ENCODE results near the gene FIGLA. TPM values are rescaled to one million over a fixed set of nuclear protein-coding genes. Genes with fewer than 3 reads are reported as not detected.

The FIGLA gene
- total RNA-seq, 1 experiment from 2014 or later = not detected

DNA sequence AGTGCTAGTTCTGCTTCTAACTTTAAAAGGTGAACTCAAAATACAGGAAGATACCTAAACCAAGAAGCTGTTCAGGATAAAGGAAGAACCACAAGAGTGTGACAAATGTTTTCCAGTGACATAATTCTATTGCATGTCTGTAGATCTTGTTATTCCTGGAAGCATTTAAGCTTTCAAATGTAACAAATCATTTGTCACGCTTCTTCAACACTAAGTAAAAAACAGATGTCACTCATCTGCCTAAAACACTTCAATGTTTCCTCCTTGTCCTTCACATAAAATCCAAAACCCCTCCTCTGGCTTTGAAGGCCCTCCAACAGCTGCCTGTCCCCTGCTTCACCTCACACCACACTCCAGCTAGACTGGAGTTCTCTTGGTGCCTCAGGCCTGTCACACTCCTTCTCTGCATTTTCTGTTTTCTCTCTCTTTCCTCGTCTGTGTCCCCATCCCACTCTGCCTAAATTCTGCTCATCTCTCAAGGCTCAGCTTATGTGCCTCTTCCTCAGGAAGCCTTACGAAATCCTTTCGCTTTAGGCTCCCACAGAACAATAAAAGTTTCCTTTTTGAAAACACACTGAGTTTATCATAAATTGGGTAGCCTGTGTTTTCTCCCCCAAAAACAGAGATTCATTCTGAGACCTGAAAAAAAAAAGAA lies 36.4 kb upstream of the FIGLA start:
- DNase-seq (ENCODE audit: low read depth in 1 of 2, low spot score in 2 of 2) = no peak
- Histone ChIP-seq H3K4me3 (no peak overlapping the region), H3K27me3 (replicated peaks) (no peaks in the 10 kb centered on the region), H3K36me3 (no peaks in the 10 kb centered on the region), H3K9me3 (replicated peaks) (no peaks in the 10 kb centered on the region), H3K4me1 (replicated peaks) (no peaks in the 10 kb centered on the region), H3K27ac (no peak overlapping the region)

DNA sequence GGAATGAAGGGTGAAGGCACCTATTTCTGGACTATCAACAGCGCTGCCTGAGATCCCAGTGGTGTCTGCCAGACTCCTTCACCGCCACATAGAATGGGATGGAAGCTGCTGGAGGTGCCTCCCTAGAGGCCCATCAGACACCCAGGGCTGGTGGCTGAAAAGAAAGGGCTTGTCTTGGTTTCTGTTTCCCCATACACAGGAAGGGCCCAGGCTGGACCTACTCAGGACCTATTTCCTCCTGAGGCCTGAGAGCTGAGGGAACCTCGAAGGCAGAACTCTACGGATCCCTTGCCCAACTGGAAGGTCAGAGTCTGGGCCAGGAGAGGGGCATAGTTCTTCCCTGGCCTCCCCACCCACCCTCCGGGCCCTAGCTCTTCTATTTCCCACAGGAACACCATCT lies 32.8 kb upstream of the FIGLA start:
- no peak overlapping the region for H3K27ac ChIP-seq
- peaks cover under 1% of the 10 kb centered on the region for H3K27me3 ChIP-seq (replicated peaks)
- DNase-seq (ENCODE audit: low read depth in 1 of 2, low spot score in 2 of 2) = no peak

DNA sequence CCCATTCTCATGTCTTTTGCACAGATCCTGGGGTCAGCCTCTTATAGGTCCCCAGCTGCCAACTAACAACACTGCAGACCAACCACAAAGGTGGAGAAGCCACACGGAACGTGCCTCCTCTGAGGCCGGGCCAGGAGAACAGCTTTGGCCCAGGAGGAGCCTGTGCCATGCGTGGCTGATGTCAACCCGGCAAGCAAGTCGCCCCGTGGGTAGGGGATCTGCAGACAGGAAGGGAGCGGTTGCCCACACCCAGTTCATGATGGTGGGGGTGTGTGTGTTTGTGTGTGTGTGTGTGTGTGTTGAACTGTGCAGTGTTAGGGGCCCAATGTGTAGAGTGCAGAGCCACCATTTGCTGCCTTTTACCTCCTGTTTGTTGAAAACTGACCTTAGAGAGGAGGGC lies 32.4 kb upstream of the FIGLA start:
- Histone ChIP-seq H3K27ac (no peak overlapping the region), H3K4me3 (no peak overlapping the region), H3K36me3 (no peaks in the 10 kb centered on the region), H3K9me3 (replicated peaks) (no peaks in the 10 kb centered on the region), H3K4me1 (replicated peaks) (no peaks in the 10 kb centered on the region), H3K27me3 (replicated peaks) (peaks cover 5% of the 10 kb centered on the region)
- no peak for DNase-seq (ENCODE audit: low read depth in 1 of 2, low spot score in 2 of 2)

More for the DNA sequence above, 32.8 kb upstream of the FIGLA start:
- H3K36me3 ChIP-seq = no peaks in the 10 kb centered on the region
- no peak overlapping the region for H3K4me3 ChIP-seq
- H3K4me1 ChIP-seq (replicated peaks) = no peaks in the 10 kb centered on the region
- no peaks in the 10 kb centered on the region for H3K9me3 ChIP-seq (replicated peaks)

DNA sequence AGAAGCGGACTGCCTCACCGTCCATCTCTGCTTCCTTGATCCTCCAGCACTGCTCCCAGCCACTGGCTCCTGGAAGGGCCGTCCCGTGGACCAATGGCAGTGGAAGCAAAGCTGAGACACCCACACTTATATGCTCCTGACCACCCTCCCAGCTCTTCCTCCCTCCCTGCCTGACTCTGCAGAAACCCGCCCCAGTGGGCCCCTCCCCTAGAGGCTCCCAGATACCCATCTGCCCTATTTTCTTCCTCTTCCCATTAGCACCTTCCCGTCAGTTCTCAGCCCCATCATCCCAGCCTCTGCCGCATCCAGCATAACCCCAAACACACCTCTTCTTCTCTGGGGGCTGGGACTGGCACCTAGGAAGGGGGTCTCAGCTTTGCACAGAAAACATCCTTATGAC lies 30.1 kb upstream of the FIGLA start, which contains the start of gene CLEC4F:
CLEC4F (minus strand) TSS at position 101 of the 400 bp plus-strand sequence; CDS start at position 25, 76 bp downstream.
- H3K27me3 ChIP-seq (replicated peaks) = peaks cover 17% of the 10 kb centered on the region
- no peak within 1 kb of the TSS for H3K27ac ChIP-seq
- no peak within 1 kb of the TSS for H3K4me3 ChIP-seq
- no peaks in the 10 kb centered on the region for H3K4me1 ChIP-seq (replicated peaks)
- no peaks in the 10 kb centered on the region for H3K9me3 ChIP-seq (replicated peaks)
- no peaks in the 10 kb centered on the region for H3K36me3 ChIP-seq
- DNase-seq (ENCODE audit: low read depth in 1 of 2, low spot score in 2 of 2) = no peak

DNA sequence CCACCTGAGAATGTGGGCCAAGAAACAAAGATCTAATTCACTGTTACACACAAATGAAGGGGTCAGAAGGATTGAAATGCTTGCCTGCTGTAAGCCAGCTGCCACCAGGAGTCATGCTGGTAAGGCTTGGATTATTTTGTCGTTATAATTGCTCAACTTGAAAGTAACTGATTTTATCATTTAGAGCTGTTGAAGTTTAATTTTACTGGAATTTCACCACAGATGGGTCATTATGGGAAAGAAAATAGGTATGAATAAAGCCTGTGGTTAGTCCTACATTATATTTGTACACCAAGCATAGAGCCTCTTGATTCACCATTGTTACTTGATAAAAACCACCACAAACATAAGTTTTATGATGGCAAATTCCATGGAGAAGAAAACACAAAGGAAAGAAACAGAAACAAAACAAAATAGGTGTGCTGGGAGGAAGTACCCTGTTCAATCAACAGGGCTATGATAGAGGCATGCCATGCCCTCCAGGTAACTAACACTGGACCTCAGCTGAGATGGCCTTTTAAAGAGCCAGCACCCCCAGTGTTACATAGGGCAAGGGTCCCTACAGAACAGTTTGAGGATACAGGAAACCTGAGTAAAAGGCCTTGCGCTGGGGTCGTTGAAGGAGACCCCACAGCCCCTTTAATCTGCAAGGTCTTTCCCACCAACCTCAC lies 27.0 kb upstream of the FIGLA start:
- DNase-seq (ENCODE audit: low read depth in 1 of 2, low spot score in 2 of 2) = no peak
- H3K27ac ChIP-seq = no peak overlapping the region
- H3K4me1 ChIP-seq (replicated peaks) = no peaks in the 10 kb centered on the region
- H3K27me3 ChIP-seq (replicated peaks) = peaks cover 20% of the 10 kb centered on the region
- no peaks in the 10 kb centered on the region for H3K9me3 ChIP-seq (replicated peaks)
- H3K4me3 ChIP-seq = no peak overlapping the region
- H3K36me3 ChIP-seq = no peaks in the 10 kb centered on the region

DNA sequence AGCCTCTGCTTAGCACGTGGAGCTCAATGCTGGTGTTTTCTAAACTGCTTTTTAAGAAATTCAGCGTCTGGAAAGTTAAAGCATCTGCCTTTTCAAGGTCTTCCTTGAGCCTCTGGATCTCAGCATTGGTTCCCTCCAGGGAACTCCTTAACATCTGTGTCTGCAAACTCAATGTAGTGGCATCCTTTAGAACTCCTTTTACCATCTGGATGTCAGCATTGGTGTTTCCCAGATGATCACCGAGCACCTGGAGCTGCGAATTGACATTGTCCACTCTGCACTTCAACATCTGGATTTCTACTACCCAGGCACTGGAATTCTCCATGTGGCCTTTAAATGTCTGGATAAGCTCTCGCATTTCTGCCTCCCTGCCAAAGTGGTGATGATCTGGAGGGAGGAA lies 26.3 kb upstream of the FIGLA start:
- no peak overlapping the region for H3K4me3 ChIP-seq
- peaks cover 20% of the 10 kb centered on the region for H3K27me3 ChIP-seq (replicated peaks)
- H3K4me1 ChIP-seq (replicated peaks) = no peaks in the 10 kb centered on the region

DNA sequence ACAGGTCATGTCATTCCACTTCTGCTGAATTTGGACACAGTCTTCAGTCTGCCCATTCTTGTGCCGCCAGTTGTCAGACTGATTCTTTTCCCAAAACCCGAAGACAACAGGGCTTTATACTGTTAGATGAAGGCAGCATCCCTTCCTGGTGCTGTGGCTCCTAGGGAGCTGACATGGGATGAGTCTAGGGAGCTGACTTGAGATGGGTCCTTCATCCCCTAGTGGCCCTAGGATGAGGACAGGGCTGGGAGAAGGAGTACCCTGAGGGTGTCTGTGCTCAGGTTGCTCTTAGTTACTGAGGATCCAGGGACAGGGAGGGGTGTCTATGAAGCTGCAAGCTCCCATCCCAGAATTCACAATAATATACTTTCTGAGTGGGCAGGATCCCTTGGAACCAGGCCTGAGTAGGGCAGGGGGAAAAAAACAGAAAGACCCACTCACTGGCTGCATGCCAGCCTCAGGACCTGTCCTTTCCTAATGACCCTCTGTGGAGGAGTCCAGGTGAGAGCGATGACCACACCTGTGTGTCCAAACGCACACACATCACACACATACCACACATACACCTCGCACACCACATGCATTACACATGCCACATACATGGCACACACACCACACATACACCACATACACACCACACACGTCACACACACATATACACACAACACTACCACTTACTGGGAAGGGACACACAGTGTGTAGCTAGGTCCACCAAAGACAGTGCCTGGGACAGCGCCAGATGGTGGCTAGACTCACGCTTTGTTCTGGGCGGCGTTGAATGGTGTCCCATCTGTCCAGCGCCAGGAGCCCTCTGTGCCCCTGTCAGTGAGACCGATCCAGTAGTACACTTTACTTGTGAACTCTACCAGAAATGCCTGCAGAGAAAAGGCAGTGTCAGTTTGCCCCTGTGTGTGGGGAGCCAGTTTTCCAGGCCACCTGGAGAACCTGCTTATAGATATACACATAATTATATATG lies 18.8 kb upstream of the FIGLA start:
- DNase-seq (ENCODE audit: low read depth in 1 of 2, low spot score in 2 of 2) = no peak
- H3K4me3 ChIP-seq = no peak overlapping the region
- H3K9me3 ChIP-seq (replicated peaks) = no peaks in the 10 kb centered on the region
- H3K36me3 ChIP-seq = no peaks in the 10 kb centered on the region
- H3K27ac ChIP-seq = no peak overlapping the region
- peaks cover 11% of the 10 kb centered on the region for H3K27me3 ChIP-seq (replicated peaks)
- H3K4me1 ChIP-seq (replicated peaks) = no peaks in the 10 kb centered on the region

More for the DNA sequence above, 26.3 kb upstream of the FIGLA start:
- H3K9me3 ChIP-seq (replicated peaks) = no peaks in the 10 kb centered on the region
- no peaks in the 10 kb centered on the region for H3K36me3 ChIP-seq
- DNase-seq (ENCODE audit: low read depth in 1 of 2, low spot score in 2 of 2) = no peak
- H3K27ac ChIP-seq = no peak overlapping the region

DNA sequence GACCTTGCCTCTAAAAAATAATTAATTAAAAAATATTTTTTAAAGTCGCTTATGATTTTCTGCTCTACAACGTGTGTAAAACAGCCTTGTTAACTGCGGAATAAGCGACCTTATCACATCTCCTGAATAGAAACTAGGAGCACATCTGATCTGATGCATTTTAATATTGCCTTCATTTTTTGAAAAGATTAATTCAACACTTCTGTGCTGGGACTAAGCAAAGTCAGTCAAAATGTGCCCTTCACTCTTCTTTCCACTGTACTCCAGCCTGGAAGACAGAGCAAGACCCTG lies 17.3 kb upstream of the FIGLA start:
- no peaks in the 10 kb centered on the region for H3K4me1 ChIP-seq (replicated peaks)
- peaks cover 11% of the 10 kb centered on the region for H3K27me3 ChIP-seq (replicated peaks)
- no peak overlapping the region for H3K4me3 ChIP-seq
- H3K9me3 ChIP-seq (replicated peaks) = no peaks in the 10 kb centered on the region
- no peak for DNase-seq (ENCODE audit: low read depth in 1 of 2, low spot score in 2 of 2)
- no peaks in the 10 kb centered on the region for H3K36me3 ChIP-seq
- no peak overlapping the region for H3K27ac ChIP-seq

DNA sequence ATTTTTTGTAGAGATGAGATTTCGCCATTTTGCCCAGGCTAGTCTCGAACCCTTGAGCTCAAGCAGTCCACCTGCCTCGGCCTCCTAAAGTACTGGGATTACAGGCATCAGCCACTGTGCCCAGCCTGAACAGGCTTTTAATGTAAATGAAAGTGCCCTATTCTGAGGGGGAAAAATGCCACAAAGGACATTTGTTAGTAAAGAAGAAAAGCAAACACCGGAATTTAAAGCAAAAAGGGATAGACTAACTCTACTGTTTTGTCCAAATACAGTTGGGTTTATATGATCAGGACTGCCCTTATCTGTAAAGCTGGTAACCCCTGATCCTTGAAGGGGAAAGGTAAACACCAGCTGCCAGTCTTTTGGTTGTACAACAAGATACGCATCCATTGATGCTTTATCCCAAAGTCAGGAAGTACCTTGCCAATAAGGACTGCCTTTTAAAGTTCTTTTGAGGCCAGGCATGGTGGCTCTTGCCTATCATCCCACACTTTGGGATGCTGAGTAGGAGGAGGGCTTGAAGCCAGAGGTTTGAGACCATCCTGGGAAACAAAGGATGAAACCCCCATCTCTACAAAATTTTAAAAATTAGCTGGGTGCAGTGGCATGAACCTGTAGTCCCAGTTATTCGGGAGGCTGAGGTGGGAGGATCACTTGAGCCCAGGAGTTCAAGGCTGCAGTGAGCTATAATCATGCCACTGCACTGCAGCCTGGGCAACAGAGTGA lies 16.8 kb upstream of the FIGLA start:
- H3K4me3 ChIP-seq = no peak overlapping the region
- no peak overlapping the region for H3K27ac ChIP-seq
- no peak for DNase-seq (ENCODE audit: low read depth in 1 of 2, low spot score in 2 of 2)
- H3K4me1 ChIP-seq (replicated peaks) = no peaks in the 10 kb centered on the region
- no peaks in the 10 kb centered on the region for H3K36me3 ChIP-seq
- no peaks in the 10 kb centered on the region for H3K9me3 ChIP-seq (replicated peaks)
- H3K27me3 ChIP-seq (replicated peaks) = peaks cover 11% of the 10 kb centered on the region

DNA sequence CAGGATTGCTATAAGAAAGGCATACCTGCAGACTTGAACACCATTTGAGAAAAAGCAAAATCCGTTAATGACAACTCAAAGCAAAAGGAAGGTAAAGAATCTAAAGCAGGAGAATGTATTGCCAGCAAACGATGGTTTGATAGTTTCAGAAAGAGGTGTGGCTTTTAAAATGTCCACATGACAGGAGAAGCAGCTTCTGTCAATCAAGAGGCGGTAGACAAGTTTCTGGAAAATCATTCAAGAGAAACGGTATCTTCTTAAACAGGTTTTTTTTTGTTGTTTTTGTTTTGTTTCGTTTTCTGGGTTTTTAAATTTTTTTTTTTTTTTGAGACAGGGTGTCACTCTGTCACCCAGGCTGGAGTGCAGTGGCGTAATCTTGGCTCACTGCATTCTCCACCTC lies 16.2 kb upstream of the FIGLA start:
- Histone ChIP-seq H3K27ac (no peak overlapping the region), H3K36me3 (no peaks in the 10 kb centered on the region), H3K27me3 (replicated peaks) (peaks cover 11% of the 10 kb centered on the region), H3K9me3 (replicated peaks) (no peaks in the 10 kb centered on the region), H3K4me1 (replicated peaks) (no peaks in the 10 kb centered on the region), H3K4me3 (no peak overlapping the region)
- DNase-seq (ENCODE audit: low read depth in 1 of 2, low spot score in 2 of 2) = no peak

DNA sequence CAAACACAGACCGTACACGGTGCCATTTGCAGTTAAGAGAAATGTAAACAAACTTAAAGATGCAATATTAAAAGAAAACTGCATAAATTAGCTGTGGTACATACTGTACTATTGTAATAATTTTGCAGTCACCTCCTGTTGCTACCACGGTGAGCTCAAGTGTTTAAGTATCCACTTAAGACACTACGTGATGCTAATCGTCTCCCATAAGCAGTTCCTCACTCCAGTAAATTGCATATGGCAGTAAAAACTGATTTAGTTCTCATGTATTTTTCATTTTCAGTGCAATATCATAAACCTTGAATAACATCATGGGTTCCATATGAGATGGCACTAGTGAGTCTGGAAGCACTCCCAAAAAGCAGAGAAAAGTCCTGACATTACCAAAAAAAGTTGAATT lies 15.6 kb upstream of the FIGLA start:
- no peak for DNase-seq (ENCODE audit: low read depth in 1 of 2, low spot score in 2 of 2)
- Histone ChIP-seq H3K36me3 (no peaks in the 10 kb centered on the region), H3K9me3 (replicated peaks) (no peaks in the 10 kb centered on the region), H3K4me3 (no peak overlapping the region), H3K27me3 (replicated peaks) (peaks cover 11% of the 10 kb centered on the region), H3K4me1 (replicated peaks) (no peaks in the 10 kb centered on the region), H3K27ac (no peak overlapping the region)

DNA sequence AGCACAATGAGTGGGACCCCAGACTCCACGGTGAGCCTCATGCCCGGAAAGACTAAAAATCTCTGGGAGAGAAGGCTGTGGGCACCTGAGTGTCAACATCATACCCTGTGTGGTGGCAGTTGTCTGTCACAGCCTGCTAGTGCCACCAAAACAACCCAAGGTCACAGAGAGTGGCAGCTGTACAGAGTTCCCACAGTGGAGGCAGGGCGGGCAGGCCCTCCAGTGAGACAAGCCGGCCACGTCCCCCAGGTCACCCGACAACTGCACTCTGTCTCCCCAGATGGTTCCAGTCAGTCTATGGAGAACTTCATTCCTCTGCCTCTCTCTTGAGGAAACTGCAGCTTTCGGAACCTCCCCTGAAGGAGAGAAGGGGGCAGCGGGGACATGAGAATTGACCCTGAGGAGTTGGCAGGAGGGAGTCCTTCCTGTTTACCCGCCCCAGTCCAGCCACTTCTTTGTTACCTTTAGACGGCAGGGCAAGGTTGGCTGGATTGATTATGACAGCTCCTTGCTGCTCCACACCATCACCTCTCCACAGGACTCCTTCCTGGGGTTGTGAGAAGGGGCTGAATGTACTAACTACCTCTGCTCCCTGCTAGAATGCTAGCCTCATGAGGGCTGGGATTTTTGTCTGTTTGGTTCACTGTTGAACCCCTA lies 11.3 kb upstream of the FIGLA start:
- no peak overlapping the region for H3K27ac ChIP-seq
- H3K9me3 ChIP-seq (replicated peaks) = no peaks in the 10 kb centered on the region
- H3K4me1 ChIP-seq (replicated peaks) = no peaks in the 10 kb centered on the region
- H3K27me3 ChIP-seq (replicated peaks) = peaks cover 7% of the 10 kb centered on the region
- no peaks in the 10 kb centered on the region for H3K36me3 ChIP-seq
- H3K4me3 ChIP-seq = no peak overlapping the region
- DNase-seq (ENCODE audit: low read depth in 1 of 2, low spot score in 2 of 2) = no peak

DNA sequence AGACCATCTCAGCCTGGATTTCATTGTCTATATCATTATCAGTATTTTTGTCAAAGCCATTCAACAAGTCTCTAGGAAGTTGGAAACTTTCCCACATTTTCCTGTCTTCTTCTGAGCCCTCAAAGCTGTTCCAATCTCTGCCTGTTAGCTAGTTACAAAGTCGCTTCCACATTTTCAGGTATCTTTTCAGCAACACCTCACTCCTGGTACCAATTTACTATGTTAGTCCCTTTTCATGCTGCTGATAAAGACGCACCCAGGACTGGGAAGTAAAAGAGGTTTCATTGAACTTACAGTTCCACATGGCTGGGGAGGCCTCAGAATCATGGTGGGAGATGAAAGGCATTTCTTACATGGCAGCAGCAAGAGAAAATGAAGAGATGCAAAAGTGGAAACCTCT lies 9.3 kb upstream of the FIGLA start:
- Histone ChIP-seq H3K36me3 (no peaks in the 10 kb centered on the region), H3K4me3 (no peak overlapping the region), H3K27me3 (replicated peaks) (0 out of 2 replicates have a peak, but pooled peaks cover 6% of the 10 kb centered on the region), H3K9me3 (replicated peaks) (no peaks in the 10 kb centered on the region), H3K4me1 (replicated peaks) (no peaks in the 10 kb centered on the region), H3K27ac (no peak overlapping the region)
- no peak for DNase-seq (ENCODE audit: low read depth in 1 of 2, low spot score in 2 of 2)
